Neural cell (in vitro differentiated cells): Measurements from ENCODE around the gene RASGRP4. TPM values are rescaled to one million over a fixed set of nuclear protein-coding genes. Genes with fewer than 3 reads are reported as not detected.

Experiments used
- H2AFZ ChIP-seq: fragments of 200-600, 300-800 bp; sonication (generic), shearing (Covaris generic); 2 replicates; pipeline ENCODE4 v1.6.0; 2014; ENCODE audit warnings: low read depth, mild to moderate bottlenecking, antibody characterized with exemption, low read length, moderate library complexity
- H3F3A ChIP-seq: fragments of 200-600 bp; shearing (Covaris generic); 2 replicates; pipeline ENCODE4 v1.6.1; 2016; ENCODE audit warnings: mild to moderate bottlenecking, moderate library complexity, mixed read lengths, antibody characterized with exemption, low read length; ENCODE audit not compliant: insufficient read depth, poor library complexity, severe bottlenecking
- H3K27ac ChIP-seq: fragments of 200-600, 300-800 bp; sonication (generic), shearing (Covaris generic); 2 replicates; pipeline ENCODE4 v1.5.1; 2014; ENCODE audit warnings: mild to moderate bottlenecking, low read length, moderate library complexity
- H3K27me3 ChIP-seq: fragments of 300-800, 200-600 bp; sonication (generic), shearing (Covaris generic); 2 replicates; pipeline ENCODE4 v1.6.0; 2014; ENCODE audit warnings: mild to moderate bottlenecking, low read depth, low read length, moderate library complexity; ENCODE audit not compliant: insufficient read depth
- H3K36me3 ChIP-seq: fragments of 300-800, 200-600 bp; sonication (generic), shearing (Covaris generic); 2 replicates; pipeline ENCODE4 v1.5.1; 2014; ENCODE audit warnings: mild to moderate bottlenecking, antibody characterized with exemption, low read length, moderate library complexity; ENCODE audit not compliant: insufficient read depth
- H3K4me2 ChIP-seq: fragments of 300-800, 200-600 bp; sonication (generic), shearing (Covaris generic); 2 replicates; pipeline ENCODE4 v1.6.0; 2014; ENCODE audit warnings: mild to moderate bottlenecking, low read length
- H3K4me3 ChIP-seq: fragments of 300-800, 200-600 bp; sonication (generic), shearing (Covaris generic); 2 replicates; pipeline ENCODE4 v1.5.1; 2014; ENCODE audit warnings: mild to moderate bottlenecking, low read length, moderate library complexity
- H3K79me2 ChIP-seq: fragments of 200-600 bp; shearing (Covaris generic); replicated peaks from 2 replicates; pipeline ENCODE4 v1.6.0; 2014; ENCODE audit warnings: mild to moderate bottlenecking, low read length, moderate library complexity; ENCODE audit not compliant: insufficient read depth
- H3K9ac ChIP-seq: fragments of 300-800, 200-600 bp; sonication (generic), shearing (Covaris generic); 2 replicates; pipeline ENCODE4 v1.6.1; 2016; ENCODE audit warnings: mild to moderate bottlenecking, low read length, mixed read lengths
- H3K9me2 ChIP-seq: fragments of 200-600 bp; shearing (Covaris generic); 2 replicates; pipeline ENCODE4 v1.6.1; 2016; ENCODE audit warnings: mild to moderate bottlenecking, low read length, mixed read lengths; ENCODE audit not compliant: insufficient read depth
- H3K9me3 ChIP-seq: fragments of 200-600, 300-800 bp; sonication (generic), shearing (Covaris generic); 2 replicates; pipeline ENCODE4 v1.6.1; 2016; ENCODE audit warnings: mild to moderate bottlenecking, mixed run types, low read length, moderate library complexity, mixed read lengths
- H4K20me1 ChIP-seq: fragments of 200-600 bp; shearing (Covaris generic); 2 replicates; pipeline ENCODE4 v1.6.1; 2016; ENCODE audit warnings: mild to moderate bottlenecking, mixed run types; ENCODE audit not compliant: insufficient read depth
- CTCF ChIP-seq: fragments of 450-650 bp; IDR thresholded peaks from 2 replicates; pipeline ENCODE4 v1.5.1; 2014; ENCODE audit warnings: antibody characterized with exemption, mild to moderate bottlenecking, moderate library complexity; ENCODE audit not compliant: poor library complexity, severe bottlenecking
- EP300 ChIP-seq: fragments of 450-650 bp; conservative IDR thresholded peaks from 2 replicates; pipeline ENCODE4 v1.6.1; 2014; ENCODE audit warnings: antibody characterized with exemption, mild to moderate bottlenecking, moderate library complexity; ENCODE audit not compliant: poor library complexity, severe bottlenecking
- EZH2 ChIP-seq: fragments of 200-600, 300-800 bp; shearing (Covaris generic), sonication (generic); IDR thresholded peaks from 2 replicates; pipeline ENCODE4 v1.6.1; 2014; ENCODE audit warnings: antibody characterized with exemption, low read length, borderline replicate concordance, mild to moderate bottlenecking; ENCODE audit not compliant: insufficient read depth, poor library complexity, severe bottlenecking
- MXI1 ChIP-seq: fragments of 450-650 bp; conservative IDR thresholded peaks from 2 replicates; pipeline ENCODE4 v1.6.1; 2014; ENCODE audit warnings: antibody characterized with exemption, mild to moderate bottlenecking; ENCODE audit not compliant: poor library complexity, severe bottlenecking
- POLR2AphosphoS5 ChIP-seq: IDR thresholded peaks from 2 replicates; pipeline ENCODE4 v1.6.1; 2012
- RAD21 ChIP-seq: fragments of 450-650 bp; conservative IDR thresholded peaks from 2 replicates; pipeline ENCODE4 v1.6.1; 2014; ENCODE audit warnings: antibody characterized with exemption, mild to moderate bottlenecking, moderate library complexity
- REST ChIP-seq: IDR thresholded peaks from 2 replicates; pipeline ENCODE4 v1.6.1; 2012; ENCODE audit warnings: borderline replicate concordance
- SMC3 ChIP-seq: fragments of 450-650 bp; conservative IDR thresholded peaks from 2 replicates; pipeline ENCODE4 v1.6.1; 2014; ENCODE audit warnings: antibody characterized with exemption, mild to moderate bottlenecking, moderate library complexity; ENCODE audit not compliant: poor library complexity
- TAF1 ChIP-seq: IDR thresholded peaks from 2 replicates; pipeline ENCODE4 v1.6.1; 2012; ENCODE audit warnings: low read depth
- polyA plus RNA-seq: library from polyadenylated mRNA; depleted of rRNA; stranded (reverse); fragments of >200 nt; gene quantifications from 2 replicates; pipeline ENCODE4 v1.2.3, GENCODE V29; 2014

RASGRP4 gene
- polyA plus RNA-seq, 1 donor from 2014 or later, result not detected

GRCh38 chr19:38464421-38465082 is 38.5 kb upstream of the RASGRP4 start:
- Histone ChIP-seq H4K20me1 (no peaks in the 10 kb centered on the region), H3K9ac (no peak overlapping the region), H3K4me3 (no peak overlapping the region), H3K27ac (no peak overlapping the region), H3K36me3 (no peaks in the 10 kb centered on the region), H2AFZ (no peak overlapping the region), H3K9me3 (no peaks in the 10 kb centered on the region), H3K9me2 (no peaks in the 10 kb centered on the region), H3F3A (no peaks in the 10 kb centered on the region), H3K27me3 (no peaks in the 10 kb centered on the region), H3K4me2 (no peak overlapping the region), H3K79me2 (no peaks in the 10 kb centered on the region)
- TF ChIP-seq TAF1, result no peak
- TF ChIP-seq RAD21, result no peak

GRCh38 chr19:38463365-38463764 is 37.3 kb upstream of the RASGRP4 start:
- Histone ChIP-seq H3F3A (no peaks in the 10 kb centered on the region), H3K9me3 (no peaks in the 10 kb centered on the region), H3K9ac (no peak overlapping the region), H4K20me1 (no peaks in the 10 kb centered on the region), H3K4me2 (no peak overlapping the region), H3K27ac (no peak overlapping the region), H3K79me2 (no peaks in the 10 kb centered on the region), H3K27me3 (no peaks in the 10 kb centered on the region), H3K9me2 (no peaks in the 10 kb centered on the region), H2AFZ (no peak overlapping the region), H3K36me3 (no peaks in the 10 kb centered on the region), H3K4me3 (no peak overlapping the region)
- TF ChIP-seq EZH2 (no peak), SMC3 (no peak), CTCF (no peak)

- H3K36me3 ChIP-seq, result no peaks in the 10 kb centered on the region
- TF ChIP-seq REST, result no peak
- TF ChIP-seq SMC3, result no peak
- no peak for TF ChIP-seq POLR2AphosphoS5
- TF ChIP-seq EZH2, result no peak
- no peak for TF ChIP-seq MXI1
- TF ChIP-seq RAD21, result no peak
- no peak for TF ChIP-seq TAF1
- TF ChIP-seq EP300, result no peak
- TF ChIP-seq CTCF, result no peak
- no peaks in the 10 kb centered on the region for H3K9me2 ChIP-seq
- H3K4me3 ChIP-seq, result no peak overlapping the region
- no peak overlapping the region for H3K27ac ChIP-seq
- no peak overlapping the region for H2AFZ ChIP-seq
- no peak overlapping the region for H3K9ac ChIP-seq
- H3K9me3 ChIP-seq, result no peaks in the 10 kb centered on the region
- H4K20me1 ChIP-seq, result no peaks in the 10 kb centered on the region
- no peaks in the 10 kb centered on the region for H3K27me3 ChIP-seq
- no peak overlapping the region for H3K4me2 ChIP-seq
- no peaks in the 10 kb centered on the region for H3F3A ChIP-seq
- no peaks in the 10 kb centered on the region for H3K79me2 ChIP-seq
Observed at GRCh38 chr19:38458991-38459390, 33.0 kb upstream of the RASGRP4 start.
